HCT116 (cell line): ENCODE results near the gene CHST12. TPM values are rescaled to one million over a fixed set of nuclear protein-coding genes. Genes with fewer than 3 reads are reported as not detected.
A peak's percentile ranks its signal among the peaks of the same experiment; 100 is the strongest.

ENCODE experiments used
- ATAC-seq: fragments of 200-7000 bp; cut with Tn5 transposase; 2 replicates; pipeline ENCODE4 v1.9.1; 2020; ENCODE audit warnings: mild to moderate bottlenecking, moderate library complexity
- BruUV-seq: library from RNA; stranded (reverse); fragments of 400-500 nt; replicated peaks from 2 replicates; lab custom pipeline; 2021; lab: Mats Ljungman, UMichigan
- CTCF ChIA-PET: fragments of 300-600 bp; sonication (Branson Sonifier 250); formaldehyde crosslinking; loops from one replicate; lab custom pipeline; 2021; ENCODE audit warnings: antibody characterized with exemption; lab: Charles Lee
- POLR2A ChIA-PET: fragments of 300-600, 350-600 bp; sonication (Branson Sonifier 250); formaldehyde crosslinking; loops from one replicate; lab custom pipeline; 2021; ENCODE audit warnings: antibody characterized with exemption; lab: Charles Lee
- RAD21 ChIA-PET, 2 experiments: fragments of 300-600 bp; sonication (Branson Sonifier 250); formaldehyde crosslinking; loops; one replicate each; lab custom pipeline; 2023; ENCODE audit warnings: low total read pairs in 2 of 2; ENCODE audit not compliant: uncharacterized antibody in 2 of 2, unreplicated experiment in 2 of 2, low non-redundant PET in 1 of 2; lab: Charles Lee
- DNase-seq: peaks from one replicate; pipeline ENCODE4 v3.0.0-alpha.2; 2010; ENCODE audit warnings: low read depth, low spot score
- H2AFZ ChIP-seq: fragments of 200-600 bp; shearing (Covaris generic), sonication (generic); 2 replicates; pipeline ENCODE4 v1.6.1; 2017; ENCODE audit warnings: low read depth, mixed run types, mixed read lengths, antibody characterized with exemption, low read length; ENCODE audit not compliant: poor library complexity, severe bottlenecking
- H3K27ac ChIP-seq: 2 replicates; pipeline ENCODE4 v1.5.1; 2012; ENCODE audit warnings: low read depth, low read length
- H3K27me3 ChIP-seq: fragments of 200-600 bp; sonication (generic); 2 replicates; pipeline ENCODE4 v1.6.1; 2016; ENCODE audit warnings: mixed run types, low read length, mixed read lengths; ENCODE audit not compliant: insufficient read depth
- H3K36me3 ChIP-seq, 2 experiments: fragments of 200-500 bp in 1 of 2; fragments of 200-600 bp in 1 of 2; sonication (Bioruptor generic) in 1 of 2; sonication (generic) in 1 of 2; 2 replicates each; pipeline versions ENCODE4 v1.5.1 to v1.6.1; 2014 to 2016; ENCODE audit warnings: low read length in 2 of 2, inconsistent platforms in 1 of 2, mixed read lengths in 1 of 2, mixed run types in 1 of 2; ENCODE audit not compliant: insufficient read depth in 2 of 2, control insufficient read depth in 1 of 2
- H3K4me1 ChIP-seq, 2 experiments: fragments of 200-600 bp in 1 of 2; sonication (generic) in 1 of 2; 2 replicates each; pipeline versions ENCODE4 v1.5.1 to v1.6.1; 2012 to 2017; ENCODE audit warnings: low read length in 2 of 2, inconsistent platforms in 1 of 2, mild to moderate bottlenecking in 1 of 2, mixed read lengths in 1 of 2, mixed run types in 1 of 2, moderate library complexity in 1 of 2; ENCODE audit not compliant: insufficient read depth in 2 of 2, control insufficient read depth in 1 of 2
- H3K4me2 ChIP-seq: fragments of 200-600 bp; sonication (generic); 2 replicates; pipeline ENCODE4 v1.6.1; 2017; ENCODE audit warnings: mixed run types, low read length, mixed read lengths
- H3K4me3 ChIP-seq, 2 experiments: fragments of 200-600 bp in 1 of 2; sonication (generic) in 1 of 2; replicated peaks in 1 of 2; 2 replicates each; pipeline ENCODE4 v1.5.1; 2011 to 2016; ENCODE audit warnings: low read length in 2 of 2, control low read depth in 1 of 2, low read depth in 1 of 2, mild to moderate bottlenecking in 1 of 2, mixed read lengths in 1 of 2, mixed run types in 1 of 2
- H3K79me2 ChIP-seq: fragments of 200-600 bp; sonication (generic); 2 replicates; pipeline ENCODE4 v1.6.1; 2017; ENCODE audit warnings: mild to moderate bottlenecking, mixed run types, low read length, moderate library complexity, mixed read lengths; ENCODE audit not compliant: insufficient read depth
- H3K9ac ChIP-seq: fragments of 200-600 bp; sonication (generic); 2 replicates; pipeline ENCODE4 v1.6.1; 2016; ENCODE audit warnings: low read length, mixed read lengths
- H3K9me2 ChIP-seq: fragments of 200-600 bp; sonication (generic), shearing (Covaris generic); 2 replicates; pipeline ENCODE4 v1.6.1; 2017; ENCODE audit warnings: mixed run types, mild to moderate bottlenecking, moderate library complexity; ENCODE audit not compliant: insufficient read depth
- H3K9me3 ChIP-seq, 2 experiments: fragments of 200-500 bp in 1 of 2; fragments of 200-600 bp in 1 of 2; sonication (Bioruptor generic) in 1 of 2; sonication (generic) in 1 of 2; 2 replicates each; pipeline ENCODE4 v1.6.1; 2014 to 2017; ENCODE audit warnings: low read length in 2 of 2, mixed read lengths in 2 of 2, inconsistent platforms in 1 of 2, low read depth in 1 of 2, mild to moderate bottlenecking in 1 of 2, mixed run types in 1 of 2, moderate library complexity in 1 of 2; ENCODE audit not compliant: control insufficient read depth in 1 of 2, insufficient read depth in 1 of 2
- H4K20me1 ChIP-seq: fragments of 200-600 bp; sonication (generic), shearing (Covaris generic); 2 replicates; pipeline ENCODE4 v1.6.1; 2017; ENCODE audit warnings: mixed run types, mild to moderate bottlenecking, moderate library complexity; ENCODE audit not compliant: insufficient read depth
- ATF3 ChIP-seq: IDR thresholded peaks from 2 replicates; pipeline ENCODE4 v1.6.1; 2012
- CBX3 ChIP-seq: IDR thresholded peaks from 2 replicates; pipeline ENCODE4 v1.6.1; 2012; ENCODE audit warnings: low read depth
- CEBPB ChIP-seq: IDR thresholded peaks from 2 replicates; pipeline ENCODE4 v1.6.1; 2012; ENCODE audit warnings: low read depth
- EGR1 ChIP-seq: IDR thresholded peaks from 2 replicates; pipeline ENCODE4 v1.6.1; 2012; ENCODE audit warnings: low read depth
- EZH2phosphoT487 ChIP-seq: fragments of 200-600 bp; IDR thresholded peaks from 2 replicates; pipeline ENCODE4 v1.6.1; 2018; ENCODE audit warnings: antibody characterized with exemption, borderline replicate concordance
- FOSL1 ChIP-seq: IDR thresholded peaks from 2 replicates; pipeline ENCODE4 v1.6.1; 2012; ENCODE audit warnings: low read depth
- JUND ChIP-seq: IDR thresholded peaks from 2 replicates; pipeline ENCODE4 v1.6.1; 2012
- MAX ChIP-seq: IDR thresholded peaks from 2 replicates; pipeline ENCODE4 v1.6.1; 2012
- POLR2A ChIP-seq: IDR thresholded peaks from 2 replicates; pipeline ENCODE4 v1.7.0; 2011; ENCODE audit warnings: borderline replicate concordance; ENCODE audit not compliant: insufficient read depth, insufficient read length; ENCODE audit errors: extremely low read depth
- SP1 ChIP-seq: IDR thresholded peaks from 2 replicates; pipeline ENCODE4 v1.6.1; 2012; ENCODE audit warnings: low read depth
- SRF ChIP-seq: IDR thresholded peaks from 2 replicates; pipeline ENCODE4 v1.6.1; 2012; ENCODE audit warnings: low read depth
- TCF7L2 ChIP-seq: IDR thresholded peaks from 2 replicates; pipeline ENCODE4 v1.7.0; 2011; ENCODE audit warnings: borderline replicate concordance, inconsistent platforms; ENCODE audit not compliant: insufficient read depth, insufficient read length; ENCODE audit errors: extremely low read depth
- YY1 ChIP-seq: IDR thresholded peaks from 2 replicates; pipeline ENCODE4 v1.6.1; 2011; ENCODE audit warnings: low read length, low read depth, moderate library complexity, mild to moderate bottlenecking; ENCODE audit not compliant: insufficient replicate concordance; ENCODE audit errors: extremely low read depth
- ZFX ChIP-seq: fragments of 450-650 bp; IDR thresholded peaks from 2 replicates; pipeline ENCODE4 v1.6.1; 2017
- intact Hi-C: fragments of 100-400 bp; cut with micrococcal nuclease; formaldehyde crosslinking; loops from 2 replicates; pipeline ENCODE4 v1.10.0; 2022
- total RNA-seq: library from RNA; stranded (reverse); gene quantifications from one replicate; pipeline ENCODE4 v1.2.1, GENCODE V29; 2021; ENCODE audit not compliant: unreplicated experiment

The CHST12 gene
- total RNA-seq, 1 experiment from 2014 or later, result 14.2 TPM

GRCh38 chr7:2405601-2406345 is 2.4 kb downstream of the CHST12 start:
- Histone ChIP-seq H4K20me1 (no peaks in the 10 kb centered on the region), H3K4me2 (0 out of 2 replicates have a peak overlapping the region, but pooled peaks have one; percentile 19), H3K79me2 (no peaks in the 10 kb centered on the region), H3K4me3 (no peak overlapping the region), H3K27ac (no peak overlapping the region), H3K27me3 (no peaks in the 10 kb centered on the region)
- RAD21 ChIA-PET, result no interaction called here
- DNase-seq, result no peak
- POLR2A ChIA-PET, result no interaction called here
- no TSS peak for BruUV-seq
- TF ChIP-seq JUND (no peak), CEBPB (no peak), TCF7L2 (no peak), ATF3 (no peak), ZFX (no peak), FOSL1 (no peak), EGR1 (no peak), SP1 (no peak), CBX3 (no peak)
- TF ChIP-seq, all 23 proteins: peak for 0
- Histone ChIP-seq H3K9me3 (no peaks in the 10 kb centered on the region), H3K9ac (no peak overlapping the region), H2AFZ (no peak overlapping the region), H3K9me2 (no peaks in the 10 kb centered on the region), H3K4me1 (peaks cover 21 to 39% of the 10 kb centered on the region in 2 experiments), H3K36me3 (no peaks in the 10 kb centered on the region)
- intact Hi-C loops, result no loop called here
- CTCF ChIA-PET, result interaction anchor here (1.7 kb wide), 1 partner anchor 46 kb away, joined by 4 read pairs; no protein-coding TSS in a partner anchor
- ATAC-seq, result no peak

GRCh38 chr7:2409745-2410414 is 6.5 kb downstream of the CHST12 start:
- Histone ChIP-seq H3K79me2 (no peaks in the 10 kb centered on the region; the same call in 1 of the 2 replicates), H4K20me1 (no peaks in the 10 kb centered on the region), H3K27ac (no peak overlapping the region), H3K4me1 (peaks cover 2 to 19% of the 10 kb centered on the region in 2 experiments; a peak in 3 of 4 replicates), H2AFZ (no peak overlapping the region), H3K9me3 (no peaks in the 10 kb centered on the region), H3K9me2 (no peaks in the 10 kb centered on the region), H3K9ac (no peak overlapping the region), H3K4me3 (no peak overlapping the region), H3K36me3 (no peaks in the 10 kb centered on the region), H3K4me2 (no peak overlapping the region), H3K27me3 (no peaks in the 10 kb centered on the region)
- ATAC-seq, result no peak
- TF ChIP-seq YY1 (no peak), EZH2phosphoT487 (no peak), MAX (no peak), ZFX (no peak), SRF (no peak), SP1 (no peak), POLR2A (no peak), JUND (no peak), EGR1 (no peak)
- intact Hi-C loops, result no loop called here
- DNase-seq, result no peak
- POLR2A ChIA-PET, result no interaction called here
- CTCF ChIA-PET, result no interaction called here
- no TSS peak for BruUV-seq
- RAD21 ChIA-PET, result no interaction called here
